ENCODE data around the gene ACVR1C.

ACVR1C gene

GRCh38 chr2:157628477-157629415 lies at the start of gene ACVR1C:
Gene ACVR1C (minus strand): TSS chr2:157628864. CDS start chr2:157628644, 220 bp downstream.
- peak; percentile 63 for DNase-seq

GRCh38 chr2:157677941-157678340 lies 49.3 kb upstream of the ACVR1C start:
- DNase-seq = no peak

GRCh38 chr2:157672129-157672528 lies 43.5 kb upstream of the ACVR1C start:
- no peak for DNase-seq

GRCh38 chr2:157662401-157662800 lies 33.7 kb upstream of the ACVR1C start:
- no peak for DNase-seq

- no peak for DNase-seq
Observed at GRCh38 chr2:157661776-157662175, 33.1 kb upstream of the ACVR1C start.

- no peak for DNase-seq
Observed at GRCh38 chr2:157657858-157658257, 29.2 kb upstream of the ACVR1C start.

GRCh38 chr2:157657101-157657500 lies 28.4 kb upstream of the ACVR1C start:
- DNase-seq = no peak

- no peak for DNase-seq
Observed at GRCh38 chr2:157644776-157645175, 16.1 kb upstream of the ACVR1C start.

- DNase-seq = no peak
Observed at GRCh38 chr2:157631861-157632260, 3.2 kb upstream of the ACVR1C start.

- DNase-seq = peak; percentile 39
Observed at GRCh38 chr2:157627594-157628476, 829 bp downstream of the ACVR1C start.

GRCh38 chr2:157625296-157625695 lies 3.4 kb downstream of the ACVR1C start:
- DNase-seq = no peak

GRCh38 chr2:157620956-157621355 lies 7.7 kb downstream of the ACVR1C start:
- DNase-seq = no peak

GRCh38 chr2:157611726-157612125 lies 16.9 kb downstream of the ACVR1C start:
- DNase-seq = no peak

GRCh38 chr2:157611110-157611509 lies 17.6 kb downstream of the ACVR1C start:
- no peak for DNase-seq

GRCh38 chr2:157606534-157606933 lies 22.1 kb downstream of the ACVR1C start:
- no peak for DNase-seq

GRCh38 chr2:157603198-157603597 lies 25.5 kb downstream of the ACVR1C start:
- DNase-seq = no peak

GRCh38 chr2:157601807-157602206 lies 26.9 kb downstream of the ACVR1C start:
- DNase-seq = no peak

GRCh38 chr2:157596992-157597681 lies 31.5 kb downstream of the ACVR1C start:
- DNase-seq = peak; percentile 43

- no peak for DNase-seq
Observed at GRCh38 chr2:157593411-157593810, 35.3 kb downstream of the ACVR1C start.

GRCh38 chr2:157592948-157593347 lies 35.7 kb downstream of the ACVR1C start:
- DNase-seq = no peak

- no peak for DNase-seq
Observed at GRCh38 chr2:157592374-157592773, 36.3 kb downstream of the ACVR1C start.

GRCh38 chr2:157587576-157587975 lies 41.1 kb downstream of the ACVR1C start:
- DNase-seq = no peak

GRCh38 chr2:157574165-157574564 lies 54.5 kb downstream of the ACVR1C start:
- DNase-seq = no peak
